Neural cell (in vitro differentiated cells): ENCODE measurements around the gene GPR180. TPM values are rescaled to one million over a fixed set of nuclear protein-coding genes. Genes with fewer than 3 reads are reported as not detected.

Experiments used
- H2AFZ ChIP-seq: fragments of 200-600, 300-800 bp; sonication (generic), shearing (Covaris generic); 2 replicates; pipeline ENCODE4 v1.6.0; 2014; ENCODE audit warnings: low read depth, mild to moderate bottlenecking, antibody characterized with exemption, low read length, moderate library complexity
- H3F3A ChIP-seq: fragments of 200-600 bp; shearing (Covaris generic); 2 replicates; pipeline ENCODE4 v1.6.1; 2016; ENCODE audit warnings: mild to moderate bottlenecking, moderate library complexity, mixed read lengths, antibody characterized with exemption, low read length; ENCODE audit not compliant: insufficient read depth, poor library complexity, severe bottlenecking
- H3K27ac ChIP-seq: fragments of 200-600, 300-800 bp; sonication (generic), shearing (Covaris generic); 2 replicates; pipeline ENCODE4 v1.5.1; 2014; ENCODE audit warnings: mild to moderate bottlenecking, low read length, moderate library complexity
- H3K27me3 ChIP-seq: fragments of 300-800, 200-600 bp; sonication (generic), shearing (Covaris generic); 2 replicates; pipeline ENCODE4 v1.6.0; 2014; ENCODE audit warnings: mild to moderate bottlenecking, low read depth, low read length, moderate library complexity; ENCODE audit not compliant: insufficient read depth
- H3K36me3 ChIP-seq: fragments of 300-800, 200-600 bp; sonication (generic), shearing (Covaris generic); 2 replicates; pipeline ENCODE4 v1.5.1; 2014; ENCODE audit warnings: mild to moderate bottlenecking, antibody characterized with exemption, low read length, moderate library complexity; ENCODE audit not compliant: insufficient read depth
- H3K4me2 ChIP-seq: fragments of 300-800, 200-600 bp; sonication (generic), shearing (Covaris generic); 2 replicates; pipeline ENCODE4 v1.6.0; 2014; ENCODE audit warnings: mild to moderate bottlenecking, low read length
- H3K4me3 ChIP-seq: fragments of 300-800, 200-600 bp; sonication (generic), shearing (Covaris generic); 2 replicates; pipeline ENCODE4 v1.5.1; 2014; ENCODE audit warnings: mild to moderate bottlenecking, low read length, moderate library complexity
- H3K79me2 ChIP-seq: fragments of 200-600 bp; shearing (Covaris generic); replicated peaks from 2 replicates; pipeline ENCODE4 v1.6.0; 2014; ENCODE audit warnings: mild to moderate bottlenecking, low read length, moderate library complexity; ENCODE audit not compliant: insufficient read depth
- H3K9ac ChIP-seq: fragments of 300-800, 200-600 bp; sonication (generic), shearing (Covaris generic); 2 replicates; pipeline ENCODE4 v1.6.1; 2016; ENCODE audit warnings: mild to moderate bottlenecking, low read length, mixed read lengths
- H3K9me2 ChIP-seq: fragments of 200-600 bp; shearing (Covaris generic); 2 replicates; pipeline ENCODE4 v1.6.1; 2016; ENCODE audit warnings: mild to moderate bottlenecking, low read length, mixed read lengths; ENCODE audit not compliant: insufficient read depth
- H3K9me3 ChIP-seq: fragments of 200-600, 300-800 bp; sonication (generic), shearing (Covaris generic); 2 replicates; pipeline ENCODE4 v1.6.1; 2016; ENCODE audit warnings: mild to moderate bottlenecking, mixed run types, low read length, moderate library complexity, mixed read lengths
- H4K20me1 ChIP-seq: fragments of 200-600 bp; shearing (Covaris generic); 2 replicates; pipeline ENCODE4 v1.6.1; 2016; ENCODE audit warnings: mild to moderate bottlenecking, mixed run types; ENCODE audit not compliant: insufficient read depth
- CTCF ChIP-seq: fragments of 450-650 bp; IDR thresholded peaks from 2 replicates; pipeline ENCODE4 v1.5.1; 2014; ENCODE audit warnings: antibody characterized with exemption, mild to moderate bottlenecking, moderate library complexity; ENCODE audit not compliant: poor library complexity, severe bottlenecking
- EP300 ChIP-seq: fragments of 450-650 bp; conservative IDR thresholded peaks from 2 replicates; pipeline ENCODE4 v1.6.1; 2014; ENCODE audit warnings: antibody characterized with exemption, mild to moderate bottlenecking, moderate library complexity; ENCODE audit not compliant: poor library complexity, severe bottlenecking
- EZH2 ChIP-seq: fragments of 200-600, 300-800 bp; shearing (Covaris generic), sonication (generic); IDR thresholded peaks from 2 replicates; pipeline ENCODE4 v1.6.1; 2014; ENCODE audit warnings: antibody characterized with exemption, low read length, borderline replicate concordance, mild to moderate bottlenecking; ENCODE audit not compliant: insufficient read depth, poor library complexity, severe bottlenecking
- MXI1 ChIP-seq: fragments of 450-650 bp; conservative IDR thresholded peaks from 2 replicates; pipeline ENCODE4 v1.6.1; 2014; ENCODE audit warnings: antibody characterized with exemption, mild to moderate bottlenecking; ENCODE audit not compliant: poor library complexity, severe bottlenecking
- RAD21 ChIP-seq: fragments of 450-650 bp; conservative IDR thresholded peaks from 2 replicates; pipeline ENCODE4 v1.6.1; 2014; ENCODE audit warnings: antibody characterized with exemption, mild to moderate bottlenecking, moderate library complexity
- REST ChIP-seq: IDR thresholded peaks from 2 replicates; pipeline ENCODE4 v1.6.1; 2012; ENCODE audit warnings: borderline replicate concordance
- SMC3 ChIP-seq: fragments of 450-650 bp; conservative IDR thresholded peaks from 2 replicates; pipeline ENCODE4 v1.6.1; 2014; ENCODE audit warnings: antibody characterized with exemption, mild to moderate bottlenecking, moderate library complexity; ENCODE audit not compliant: poor library complexity
- polyA plus RNA-seq: library from polyadenylated mRNA; depleted of rRNA; stranded (reverse); fragments of >200 nt; gene quantifications from 2 replicates; pipeline ENCODE4 v1.2.3, GENCODE V29; 2014

Gene GPR180
- polyA plus RNA-seq, 1 donor from 2014 or later, result 5.7 TPM

- no peaks in the 10 kb centered on the region for H3K27me3 ChIP-seq
- H3K4me2 ChIP-seq, result no peak overlapping the region
- no peaks in the 10 kb centered on the region for H3K9me2 ChIP-seq
- H3K9me3 ChIP-seq, result no peaks in the 10 kb centered on the region
- no peaks in the 10 kb centered on the region for H4K20me1 ChIP-seq
- no peak overlapping the region for H3K9ac ChIP-seq
- no peaks in the 10 kb centered on the region for H3K36me3 ChIP-seq
- H3F3A ChIP-seq, result no peaks in the 10 kb centered on the region
- TF ChIP-seq SMC3, result no peak
- TF ChIP-seq CTCF, result peak; percentile 46
- no peak overlapping the region for H2AFZ ChIP-seq
- no peak overlapping the region for H3K4me3 ChIP-seq
- H3K79me2 ChIP-seq, result no peaks in the 10 kb centered on the region
- H3K27ac ChIP-seq, result no peak overlapping the region
Measured at GRCh38 chr13:94660695-94661326, 59.2 kb downstream of the GPR180 start.

DNA sequence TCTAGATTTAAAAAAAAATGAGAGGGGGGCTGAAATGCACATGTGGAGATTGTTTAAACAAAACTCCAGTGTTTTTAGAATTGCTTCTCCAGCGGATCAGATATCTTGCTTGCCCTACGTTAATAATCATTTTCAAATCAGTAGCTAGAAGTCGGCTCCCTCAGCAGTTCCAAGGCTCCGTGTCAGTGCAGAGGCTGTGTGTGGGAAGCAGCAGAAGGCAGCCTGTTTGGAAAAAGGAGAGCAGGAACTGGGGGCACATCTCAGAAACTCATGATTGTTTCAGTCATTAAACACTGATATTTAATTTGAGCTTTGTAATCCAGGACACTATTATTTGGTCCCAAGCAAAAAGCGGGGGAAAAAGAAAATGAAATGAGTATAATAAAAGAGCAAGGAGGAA, 59.7 kb downstream of the GPR180 start:
- no peak overlapping the region for H2AFZ ChIP-seq
- TF ChIP-seq REST (no peak), MXI1 (no peak), EZH2 (no peak), RAD21 (no peak), CTCF (no peak), EP300 (no peak)
- H4K20me1 ChIP-seq, result no peaks in the 10 kb centered on the region
- no peaks in the 10 kb centered on the region for H3K9me2 ChIP-seq
- no peak overlapping the region for H3K4me2 ChIP-seq
- H3K27me3 ChIP-seq, result no peaks in the 10 kb centered on the region
- no peaks in the 10 kb centered on the region for H3K79me2 ChIP-seq
- no peaks in the 10 kb centered on the region for H3K36me3 ChIP-seq
- H3K9me3 ChIP-seq, result no peaks in the 10 kb centered on the region
- H3K9ac ChIP-seq, result no peak overlapping the region
- no peak overlapping the region for H3K27ac ChIP-seq
- no peaks in the 10 kb centered on the region for H3F3A ChIP-seq
- no peak overlapping the region for H3K4me3 ChIP-seq
